Liver (tissue), 3 donors: ENCODE data around the gene AHR.

Experiments
- ATF3 ChIP-seq: IDR thresholded peaks from 2 replicates; pipeline ENCODE4 v1.6.1; 2016; ENCODE audit warnings: antibody characterized with exemption
- CTCF ChIP-seq: fragments of 150-350 bp; IDR thresholded peaks from 2 replicates; pipeline ENCODE4 v1.5.1; 2017; ENCODE audit warnings: improper control_type of control experiment, low read depth, low read length; ENCODE audit not compliant: missing input control
- EGR1 ChIP-seq, 2 donors: IDR thresholded peaks; 2 replicates each; pipeline ENCODE4 v1.6.1; 2016 to 2018; ENCODE audit warnings: antibody characterized with exemption in 2 of 2, low read depth in 2 of 2
- GABPA ChIP-seq, 2 donors: IDR thresholded peaks in 1 of 2; conservative IDR thresholded peaks in 1 of 2; 2 replicates each; pipeline ENCODE4 v1.6.1; 2016; ENCODE audit warnings: antibody characterized with exemption in 2 of 2, mild to moderate bottlenecking in 1 of 2, moderate library complexity in 1 of 2
- JUND ChIP-seq, 2 donors: IDR thresholded peaks; 2 replicates each; pipeline ENCODE4 v1.6.1; 2016; ENCODE audit warnings: antibody characterized with exemption in 2 of 2
- MAX ChIP-seq: IDR thresholded peaks from 2 replicates; pipeline ENCODE4 v1.6.1; 2016; ENCODE audit warnings: antibody characterized with exemption
- REST ChIP-seq: IDR thresholded peaks from 2 replicates; pipeline ENCODE4 v1.6.1; 2016; ENCODE audit warnings: antibody characterized with exemption, mild to moderate bottlenecking
- SP1 ChIP-seq: IDR thresholded peaks from 2 replicates; pipeline ENCODE4 v1.6.1; 2018; ENCODE audit warnings: antibody characterized with exemption, mild to moderate bottlenecking
- TAF1 ChIP-seq: conservative IDR thresholded peaks from 2 replicates; pipeline ENCODE4 v1.6.1; 2016; ENCODE audit warnings: antibody characterized with exemption, mild to moderate bottlenecking
- YY1 ChIP-seq: IDR thresholded peaks from 2 replicates; pipeline ENCODE4 v1.6.1; 2016; ENCODE audit warnings: antibody characterized with exemption, mild to moderate bottlenecking
- ZBTB33 ChIP-seq: IDR thresholded peaks from 2 replicates; pipeline ENCODE4 v1.6.1; 2016; ENCODE audit warnings: antibody characterized with exemption
- donor health status: healthy.
- donor health status: healthy.

- TF ChIP-seq CTCF (no peak), YY1 (no peak), TAF1 (no peak), MAX (no peak), REST (peak; percentile 58), GABPA (IDR thresholded peaks at IDR 0.05 in 1 of 2, conservative IDR thresholded peaks at IDR 0.05 in 1 of 2) (no peak), ATF3 (no peak), ZBTB33 (no peak), JUND (IDR thresholded peaks at IDR 0.05) (no peak), EGR1 (IDR thresholded peaks at IDR 0.05; ENCODE audit: low read depth in 2 of 2) (no peak), SP1 (no peak)
Observed at GRCh38 chr7:17289074-17289645, 9.3 kb upstream of the AHR start.
